Esophagus squamous epithelium (tissue), 5 donors: ENCODE measurements around the gene SSC4D. TPM values are rescaled to one million over a fixed set of nuclear protein-coding genes. Genes with fewer than 3 reads are reported as not detected.
"Not testable (repeated sequence)": the region's sequence is repeated elsewhere in the genome, so short reads cannot be mapped to it uniquely, and the experiment has no call there.

ENCODE experiments used
- DNase-seq: peaks from one replicate; lab custom pipeline; 2025; lab: John Stamatoyannopoulos, UW
- H3K27ac ChIP-seq, 4 donors: fragments of 200-600 bp; sonication (generic); one replicate each; pipeline ENCODE4 v1.5.1; 2016 to 2019; ENCODE audit warnings: mild to moderate bottlenecking in 1 of 4
- H3K27me3 ChIP-seq, 4 donors: fragments of 200-600 bp; sonication (generic); 1 replicate in 3 of 4; 2 replicates in 1 of 4; pipeline versions ENCODE4 v1.5.1 to v1.6.0; 2017 to 2021; ENCODE audit warnings: antibody characterized with exemption in 1 of 4
- H3K36me3 ChIP-seq, 3 donors: fragments of 200-600 bp; sonication (generic); one replicate each; pipeline ENCODE4 v1.5.1; 2016 to 2019
- H3K4me1 ChIP-seq, 3 donors: fragments of 200-600 bp; sonication (generic); one replicate each; pipeline ENCODE4 v1.5.1; 2017 to 2019
- H3K4me3 ChIP-seq, 4 donors: fragments of 200-600 bp; sonication (generic); 1 replicate in 3 of 4; 2 replicates in 1 of 4; pipeline ENCODE4 v1.5.1; 2016 to 2019; ENCODE audit warnings: mild to moderate bottlenecking in 2 of 4, moderate library complexity in 1 of 4
- H3K9me3 ChIP-seq, 3 donors: fragments of 200-600 bp; sonication (generic); one replicate each; pipeline ENCODE4 v1.5.1; 2016 to 2019
- CTCF ChIP-seq, 6 experiments: fragments of 450-650 bp in 4 of 6; fragments of 200-600 bp in 2 of 6; sonication (generic) in 2 of 6; IDR thresholded peaks; one replicate each; pipeline ENCODE4 v1.5.1; 2016 to 2019; ENCODE audit warnings: antibody characterized with exemption in 6 of 6, mild to moderate bottlenecking in 4 of 6, moderate library complexity in 4 of 6
- POLR2A ChIP-seq, 4 donors: fragments of 450-650 bp; IDR thresholded peaks; one replicate each; pipeline ENCODE4 v1.6.1; 2017; ENCODE audit warnings: antibody characterized with exemption in 4 of 4, mild to moderate bottlenecking in 4 of 4, moderate library complexity in 3 of 4
- WGBS, 2 donors: methylation state at CpG; one replicate each; pipeline ENCODE4 v1.1.5; 2018; 5-methylcytosine and 5-hydroxymethylcytosine counted together
- intact Hi-C: fragments of 100-400 bp; cut with DNase I; formaldehyde crosslinking; loops from one replicate; pipeline ENCODE4 v1.15.0; 2022
- total RNA-seq, 4 donors: library from RNA; depleted of rRNA; stranded (reverse); fragments of >200 nt; gene quantifications; one replicate each; pipeline ENCODE4 v1.1.0, GENCODE V29; 2016
- donor health status: DM: yes; HTN: yes; CAD: no.

Gene SSC4D
- total RNA-seq, 4 donors from 2014 or later = 0.48 TPM; not detected in 3

GRCh38 chr7:76407718-76408117, 1.8 kb downstream of the SSC4D start:
- TF ChIP-seq CTCF (IDR thresholded peaks at IDR 0.05) (no peak), POLR2A (IDR thresholded peaks at IDR 0.05) (no peak)
- H3K4me1 ChIP-seq = no peaks in the 10 kb centered on the region

GRCh38 chr7:76405738-76406137, 3.8 kb downstream of the SSC4D start:
- H3K36me3 ChIP-seq = no peaks in the 10 kb centered on the region
- intact Hi-C loops = no loop called here
- H3K4me3 ChIP-seq = no peak overlapping the region
- no peaks in the 10 kb centered on the region for H3K27me3 ChIP-seq
- 85 to 94% methylated on average over 9 of the region's 9 CpGs for WGBS, 2 donors
- no peaks in the 10 kb centered on the region for H3K4me1 ChIP-seq
- H3K27ac ChIP-seq = no peak overlapping the region
- DNase-seq = no peak
- H3K9me3 ChIP-seq = no peaks in the 10 kb centered on the region
- TF ChIP-seq POLR2A (IDR thresholded peaks at IDR 0.05) (no peak), CTCF (IDR thresholded peaks at IDR 0.05) (no peak)

More at GRCh38 chr7:76407718-76408117, 1.8 kb downstream of the SSC4D start:
- DNase-seq = no peak
- Histone ChIP-seq H3K27me3 (no peaks in the 10 kb centered on the region), H3K9me3 (no peaks in the 10 kb centered on the region), H3K4me3 (no peak overlapping the region), H3K36me3 (no peaks in the 10 kb centered on the region), H3K27ac (no peak overlapping the region)
- intact Hi-C loops = no loop called here
- 89 to 90% methylated on average over 4 of the region's 4 CpGs for WGBS, 2 donors

DNA sequence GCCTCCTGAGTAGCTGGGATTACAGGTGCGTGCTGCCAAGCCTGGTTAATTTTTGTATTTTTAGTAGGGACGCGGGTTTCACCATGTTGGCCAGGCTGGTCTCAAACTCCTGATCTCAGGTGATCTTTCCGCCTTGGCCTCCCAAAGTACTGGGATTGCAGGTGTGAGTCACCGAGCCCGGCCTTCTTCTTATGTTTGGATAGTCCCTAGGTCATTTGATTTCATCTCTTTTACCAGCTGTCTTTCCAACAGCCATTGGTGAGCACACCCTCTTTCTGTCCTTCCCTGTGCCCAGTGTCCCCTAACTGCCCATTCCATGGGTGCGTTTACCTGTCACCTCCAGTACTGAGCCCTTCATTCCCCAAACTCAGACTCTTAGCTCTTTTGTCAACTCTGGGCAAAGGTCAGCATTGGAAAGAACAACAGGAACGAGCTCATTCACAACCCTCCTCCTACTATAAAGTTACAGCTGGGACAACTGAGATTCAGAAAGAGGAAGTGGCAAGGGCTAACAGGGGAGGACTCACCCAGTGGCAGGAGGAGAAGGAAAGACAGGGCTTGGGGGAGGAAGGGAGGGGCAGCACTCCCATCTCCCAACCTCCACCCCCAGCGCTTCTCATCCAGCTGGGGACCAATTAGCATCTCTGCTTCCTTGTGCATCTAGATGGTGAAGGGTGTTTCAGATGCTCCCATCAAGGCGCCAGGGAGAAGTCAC, 5.6 kb downstream of the SSC4D start:
- Histone ChIP-seq H3K27ac (peak overlapping the region in 2 of 4 donors; percentile 17 to 34), H3K9me3 (no peaks in the 10 kb centered on the region), H3K27me3 (no peaks in the 10 kb centered on the region), H3K4me1 (no peaks in the 10 kb centered on the region), H3K36me3 (no peaks in the 10 kb centered on the region), H3K4me3 (no peak overlapping the region)
- TF ChIP-seq CTCF (IDR thresholded peaks at IDR 0.05) (no peak), POLR2A (IDR thresholded peaks at IDR 0.05) (no peak)
- intact Hi-C loops = no loop called here
- DNase-seq = no peak
- 82 to 83% methylated on average over 9 to 10 of the region's 10 CpGs for WGBS, 2 donors

- DNase-seq, H3K4me3 ChIP-seq, H3K4me1 ChIP-seq, intact Hi-C loops, H3K27me3 ChIP-seq, H3K36me3 ChIP-seq, H3K9me3 ChIP-seq: not testable (repeated sequence)
- peak overlapping the region in 1 of 4 donors; percentile 34 for H3K27ac ChIP-seq
- 74 to 80% methylated on average over 8 of the region's 8 CpGs for WGBS, 2 donors
Observed at GRCh38 chr7:76403097-76403496, 6.4 kb downstream of the SSC4D start.

DNA sequence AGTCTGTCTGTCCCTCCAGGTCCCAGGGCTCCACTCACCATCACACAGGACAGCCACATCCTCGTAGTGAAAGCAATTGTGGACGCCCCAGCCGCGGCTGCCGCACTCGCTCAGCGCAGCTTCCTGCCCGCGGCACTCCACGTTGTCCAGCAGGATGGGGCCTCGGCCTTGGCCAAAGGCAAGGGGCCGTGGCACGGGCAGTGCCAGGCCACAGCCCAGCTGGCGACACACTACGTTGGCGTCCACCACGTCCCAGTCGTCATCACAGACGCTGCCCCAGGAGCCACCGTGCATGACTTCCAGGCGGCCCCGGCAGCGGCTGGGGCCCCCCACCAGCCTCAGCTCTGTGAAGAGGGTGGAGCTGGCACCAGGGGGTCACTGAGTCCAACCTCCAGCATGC, 9.2 kb downstream of the SSC4D start:
- Histone ChIP-seq H3K27ac (no peak overlapping the region), H3K36me3 (no peaks in the 10 kb centered on the region), H3K4me3 (no peak overlapping the region), H3K27me3 (no peaks in the 10 kb centered on the region), H3K4me1 (peaks cover 3 to 20% (median 13%) of the 10 kb centered on the region in 3 donors), H3K9me3 (no peaks in the 10 kb centered on the region)
- intact Hi-C loops = no loop called here
- WGBS, 2 donors = 95% methylated on average over 7 of the region's 23 CpGs; no CpG with 5 or more reads in 1 of the 2 donors
- DNase-seq = no peak
- TF ChIP-seq POLR2A (IDR thresholded peaks at IDR 0.05) (no peak), CTCF (IDR thresholded peaks at IDR 0.05) (no peak)
